Measurements from ENCODE around the gene OR51F1.

DNA sequence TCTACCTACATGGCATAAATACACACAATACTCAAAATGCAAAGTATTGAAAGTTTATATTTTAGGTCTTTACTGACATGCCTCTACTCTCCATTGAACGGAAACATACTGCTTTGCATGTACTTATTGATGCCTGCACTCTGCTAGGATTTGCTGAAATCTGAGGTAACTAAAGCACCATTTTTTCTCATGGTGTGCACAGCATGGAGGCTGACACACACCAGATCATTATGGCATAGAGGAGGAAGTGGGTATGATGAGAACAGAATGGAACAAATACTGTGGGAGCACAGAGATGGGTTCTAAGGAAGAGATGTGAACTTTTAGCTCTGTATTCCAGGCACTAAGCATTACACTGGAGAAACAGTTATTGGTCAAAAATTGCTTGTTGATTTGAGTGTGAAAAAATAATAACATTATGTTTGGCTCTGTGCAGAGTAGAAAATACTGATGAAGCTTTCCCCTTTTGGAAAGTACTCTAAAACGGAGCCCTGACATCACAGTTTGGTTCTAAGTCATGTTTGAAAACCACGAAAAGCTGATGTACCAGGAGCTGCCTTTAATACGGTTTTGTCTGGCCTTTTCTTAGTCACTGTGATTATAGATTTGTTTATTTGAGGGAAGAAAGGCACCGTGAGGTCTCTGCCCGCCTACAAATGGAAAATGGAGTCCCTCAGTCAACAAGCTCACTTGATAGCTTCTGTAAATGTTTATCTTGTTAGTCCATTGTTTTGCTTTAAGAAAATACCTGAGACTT is 28.9 kb upstream of the OR51F1 start:
- TF ChIP-seq, protein P1, sequence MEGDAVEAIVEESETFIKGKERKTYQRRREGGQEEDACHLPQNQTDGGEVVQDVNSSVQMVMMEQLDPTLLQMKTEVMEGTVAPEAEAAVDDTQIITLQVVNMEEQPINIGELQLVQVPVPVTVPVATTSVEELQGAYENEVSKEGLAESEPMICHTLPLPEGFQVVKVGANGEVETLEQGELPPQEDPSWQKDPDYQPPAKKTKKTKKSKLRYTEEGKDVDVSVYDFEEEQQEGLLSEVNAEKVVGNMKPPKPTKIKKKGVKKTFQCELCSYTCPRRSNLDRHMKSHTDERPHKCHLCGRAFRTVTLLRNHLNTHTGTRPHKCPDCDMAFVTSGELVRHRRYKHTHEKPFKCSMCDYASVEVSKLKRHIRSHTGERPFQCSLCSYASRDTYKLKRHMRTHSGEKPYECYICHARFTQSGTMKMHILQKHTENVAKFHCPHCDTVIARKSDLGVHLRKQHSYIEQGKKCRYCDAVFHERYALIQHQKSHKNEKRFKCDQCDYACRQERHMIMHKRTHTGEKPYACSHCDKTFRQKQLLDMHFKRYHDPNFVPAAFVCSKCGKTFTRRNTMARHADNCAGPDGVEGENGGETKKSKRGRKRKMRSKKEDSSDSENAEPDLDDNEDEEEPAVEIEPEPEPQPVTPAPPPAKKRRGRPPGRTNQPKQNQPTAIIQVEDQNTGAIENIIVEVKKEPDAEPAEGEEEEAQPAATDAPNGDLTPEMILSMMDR (IDR thresholded peaks at IDR 0.05; ENCODE audit: insufficient read depth, low read length) = no peak
- TF ChIP-seq, protein P2, sequence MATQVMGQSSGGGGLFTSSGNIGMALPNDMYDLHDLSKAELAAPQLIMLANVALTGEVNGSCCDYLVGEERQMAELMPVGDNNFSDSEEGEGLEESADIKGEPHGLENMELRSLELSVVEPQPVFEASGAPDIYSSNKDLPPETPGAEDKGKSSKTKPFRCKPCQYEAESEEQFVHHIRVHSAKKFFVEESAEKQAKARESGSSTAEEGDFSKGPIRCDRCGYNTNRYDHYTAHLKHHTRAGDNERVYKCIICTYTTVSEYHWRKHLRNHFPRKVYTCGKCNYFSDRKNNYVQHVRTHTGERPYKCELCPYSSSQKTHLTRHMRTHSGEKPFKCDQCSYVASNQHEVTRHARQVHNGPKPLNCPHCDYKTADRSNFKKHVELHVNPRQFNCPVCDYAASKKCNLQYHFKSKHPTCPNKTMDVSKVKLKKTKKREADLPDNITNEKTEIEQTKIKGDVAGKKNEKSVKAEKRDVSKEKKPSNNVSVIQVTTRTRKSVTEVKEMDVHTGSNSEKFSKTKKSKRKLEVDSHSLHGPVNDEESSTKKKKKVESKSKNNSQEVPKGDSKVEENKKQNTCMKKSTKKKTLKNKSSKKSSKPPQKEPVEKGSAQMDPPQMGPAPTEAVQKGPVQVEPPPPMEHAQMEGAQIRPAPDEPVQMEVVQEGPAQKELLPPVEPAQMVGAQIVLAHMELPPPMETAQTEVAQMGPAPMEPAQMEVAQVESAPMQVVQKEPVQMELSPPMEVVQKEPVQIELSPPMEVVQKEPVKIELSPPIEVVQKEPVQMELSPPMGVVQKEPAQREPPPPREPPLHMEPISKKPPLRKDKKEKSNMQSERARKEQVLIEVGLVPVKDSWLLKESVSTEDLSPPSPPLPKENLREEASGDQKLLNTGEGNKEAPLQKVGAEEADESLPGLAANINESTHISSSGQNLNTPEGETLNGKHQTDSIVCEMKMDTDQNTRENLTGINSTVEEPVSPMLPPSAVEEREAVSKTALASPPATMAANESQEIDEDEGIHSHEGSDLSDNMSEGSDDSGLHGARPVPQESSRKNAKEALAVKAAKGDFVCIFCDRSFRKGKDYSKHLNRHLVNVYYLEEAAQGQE (IDR thresholded peaks at IDR 0.05; ENCODE audit: insufficient replicate concordance, low read depth) = no peak
- TF ChIP-seq POLR2AphosphoS5 (IDR thresholded peaks at IDR 0.05; ENCODE audit: low read depth) = no peak

Data from HL-60 (cell line).